ENCODE results near the gene TPSB2. TPM values are rescaled to one million over a fixed set of nuclear protein-coding genes. Genes with fewer than 3 reads are reported as not detected.
"Not testable (repeated sequence)": the region's sequence is repeated elsewhere in the genome, so short reads cannot be mapped to it uniquely, and the experiment has no call there.

The TPSB2 gene
- total RNA-seq, 1 experiment from 2014 or later: 0.44 TPM

DNA sequence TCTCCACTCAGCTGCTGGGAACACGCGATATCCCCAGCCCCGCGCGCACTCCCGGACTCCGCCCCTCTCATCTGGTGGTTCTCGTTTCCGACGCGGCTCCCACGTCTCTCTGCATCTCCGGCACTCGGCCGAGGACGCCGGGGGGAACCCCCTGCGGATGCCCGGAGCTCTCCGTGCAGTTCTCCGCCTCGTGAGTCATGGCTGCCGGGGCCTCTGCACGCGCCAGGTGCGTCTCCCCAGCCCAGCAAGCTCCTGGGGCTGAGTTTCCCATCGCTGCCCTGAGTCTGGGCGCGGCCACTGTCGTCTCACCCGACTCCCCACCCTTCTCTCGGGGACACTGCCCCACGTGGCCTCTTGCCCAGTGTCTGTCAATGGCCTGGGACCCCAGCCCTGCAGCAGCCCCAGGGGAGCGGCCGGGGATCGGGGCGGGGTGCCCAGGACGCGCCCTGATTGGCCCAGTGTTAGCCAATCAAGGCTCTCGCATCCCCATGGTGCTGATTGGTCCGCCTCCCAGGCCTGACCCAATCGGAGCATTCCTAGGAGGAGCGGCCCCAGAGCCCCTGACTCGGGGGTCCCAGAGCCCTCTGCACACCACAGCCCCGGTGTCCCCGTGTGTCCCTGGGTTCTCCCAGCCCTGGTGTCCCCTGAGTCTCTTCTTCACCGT lies 23.8 kb upstream of the TPSB2 start:
- DNase-seq (ENCODE audit: low spot score); H3K4me1 Mint-ChIP-seq; CTCF ChIA-PET; H3K9me3 Mint-ChIP-seq; H3K27ac Mint-ChIP-seq; POLR2A ChIA-PET; H3K4me3 Mint-ChIP-seq; H3K36me3 Mint-ChIP-seq: not testable (repeated sequence)
- H3K27me3 Mint-ChIP-seq (ENCODE audit: low read depth): peaks cover 10% of the 10 kb centered on the region
- peak; percentile 76 for ATAC-seq

DNA sequence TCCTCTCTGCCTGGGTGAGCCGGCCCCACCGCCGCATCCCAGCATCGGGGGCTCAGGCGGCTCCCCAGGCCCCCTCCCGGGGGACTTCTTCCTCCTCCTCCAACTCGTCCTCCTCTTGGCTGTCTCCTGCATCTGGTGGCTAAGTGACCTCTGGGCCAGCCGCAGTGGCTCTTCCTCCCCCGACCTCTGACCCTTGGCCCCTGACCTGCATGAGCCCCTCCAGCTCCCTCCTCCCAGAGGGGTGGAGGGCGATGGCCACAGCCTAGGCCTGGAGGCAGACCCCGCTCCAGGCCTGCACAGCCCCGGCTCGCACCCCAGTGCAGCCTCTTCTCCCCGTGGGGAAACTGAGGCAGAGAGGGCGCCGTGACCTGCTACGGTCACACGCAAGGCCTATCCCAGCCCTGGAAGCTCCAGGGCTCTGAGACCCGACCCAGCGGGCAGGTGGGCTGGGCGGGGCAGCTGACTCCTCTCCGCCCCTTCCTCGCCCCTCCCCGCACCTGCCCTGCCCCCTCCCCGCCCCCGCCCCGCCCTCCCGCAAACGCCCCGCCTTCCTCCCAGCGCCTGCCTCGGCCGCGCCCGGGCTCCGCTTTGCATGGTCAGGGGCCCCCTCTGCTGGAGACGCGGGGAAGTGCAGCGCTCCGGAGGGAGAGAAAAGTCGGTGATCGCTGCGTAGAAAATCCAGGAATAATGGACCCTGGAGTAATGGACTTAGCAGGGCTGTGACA lies 19.2 kb upstream of the TPSB2 start:
- H3K4me3 Mint-ChIP-seq; H3K9me3 Mint-ChIP-seq; CTCF ChIA-PET; H3K36me3 Mint-ChIP-seq; H3K4me1 Mint-ChIP-seq; DNase-seq (ENCODE audit: low spot score); POLR2A ChIA-PET; H3K27ac Mint-ChIP-seq: not testable (repeated sequence)
- ATAC-seq: peak; percentile 74
- H3K27me3 Mint-ChIP-seq (ENCODE audit: low read depth): peaks cover 36% of the 10 kb centered on the region

DNA sequence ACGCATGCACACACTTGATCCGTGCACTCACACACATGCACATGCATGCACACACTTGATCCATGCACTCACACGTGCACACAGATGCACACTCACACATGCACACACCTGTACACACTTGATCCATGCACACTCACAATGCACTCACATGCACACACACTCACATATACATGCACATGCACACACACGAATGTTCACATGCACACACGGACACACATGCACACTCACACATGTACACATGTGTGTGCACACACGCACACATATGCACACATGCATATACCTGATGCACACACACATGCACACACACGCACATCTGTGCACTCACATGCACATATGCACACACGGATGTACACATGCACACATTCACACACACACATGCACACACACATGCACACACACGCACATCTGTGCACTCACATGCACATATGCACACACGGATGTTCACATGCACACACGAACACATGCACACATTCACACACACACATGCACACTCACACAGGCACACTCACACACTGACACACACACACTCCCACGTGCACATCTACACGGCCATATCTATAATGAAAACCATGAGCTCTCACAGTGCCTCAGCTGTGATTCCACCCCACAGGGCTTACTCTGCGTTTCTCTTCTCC lies 18.0 kb upstream of the TPSB2 start:
- ATAC-seq; H3K4me1 Mint-ChIP-seq; H3K4me3 Mint-ChIP-seq; POLR2A ChIA-PET; CTCF ChIA-PET; H3K27ac Mint-ChIP-seq; H3K9me3 Mint-ChIP-seq; H3K36me3 Mint-ChIP-seq; DNase-seq (ENCODE audit: low spot score): not testable (repeated sequence)
- peaks cover 36% of the 10 kb centered on the region for H3K27me3 Mint-ChIP-seq (ENCODE audit: low read depth)

DNA sequence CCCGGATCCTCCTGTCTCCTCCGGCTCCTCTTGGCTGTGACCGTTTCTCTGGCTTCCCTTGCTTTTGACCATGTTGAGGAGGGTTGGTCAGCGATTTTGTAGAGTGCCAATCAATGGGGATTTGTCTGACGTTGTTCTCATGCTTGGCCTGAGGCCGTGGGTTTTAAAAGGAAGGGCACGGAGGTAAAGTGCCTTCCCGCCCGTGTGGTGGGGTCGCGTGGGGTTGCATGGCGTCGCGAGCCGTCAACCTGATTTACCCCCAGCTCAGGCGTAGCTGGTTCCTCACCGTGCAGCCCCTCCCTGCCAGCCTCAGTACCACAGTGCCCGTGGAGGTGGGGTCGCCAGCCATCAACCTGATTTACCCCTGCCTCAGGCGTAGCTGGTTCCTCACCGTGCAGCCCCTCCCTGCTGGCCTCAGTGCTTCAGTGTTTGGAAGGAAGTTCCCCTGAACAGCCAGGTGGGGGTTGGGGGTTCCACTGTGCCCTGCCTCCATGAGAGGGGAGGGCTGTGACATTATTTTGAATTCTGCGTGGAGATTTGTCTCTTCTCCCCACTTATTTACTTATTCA lies 15.6 kb upstream of the TPSB2 start:
- ChIA-PET POLR2A (no interaction called here), CTCF (interaction anchor here (0.6 kb wide), 1 partner anchor 797 kb away, joined by 4 read pairs; no protein-coding TSS in a partner anchor)
- Mint-ChIP-seq H3K27me3 (ENCODE audit: low read depth) (peaks cover 27% of the 10 kb centered on the region), H3K4me3 (no peak overlapping the region; the same call in 1 of the 2 replicates), H3K4me1 (no peaks in the 10 kb centered on the region; the same call in 1 of the 2 replicates), H3K9me3 (peaks cover 5% of the 10 kb centered on the region; the same call in 1 of the 2 replicates), H3K27ac (no peak overlapping the region), H3K36me3 (no peaks in the 10 kb centered on the region)
- DNase-seq (ENCODE audit: low spot score) (no peak), ATAC-seq (no peak)
- TF ChIP-seq, protein P1, sequence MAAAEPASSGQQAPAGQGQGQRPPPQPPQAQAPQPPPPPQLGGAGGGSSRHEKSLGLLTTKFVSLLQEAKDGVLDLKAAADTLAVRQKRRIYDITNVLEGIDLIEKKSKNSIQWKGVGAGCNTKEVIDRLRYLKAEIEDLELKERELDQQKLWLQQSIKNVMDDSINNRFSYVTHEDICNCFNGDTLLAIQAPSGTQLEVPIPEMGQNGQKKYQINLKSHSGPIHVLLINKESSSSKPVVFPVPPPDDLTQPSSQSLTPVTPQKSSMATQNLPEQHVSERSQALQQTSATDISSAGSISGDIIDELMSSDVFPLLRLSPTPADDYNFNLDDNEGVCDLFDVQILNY (CRISPR knock-in tag; IDR thresholded peaks at IDR 0.05): no peak
- TF ChIP-seq, protein P2, sequence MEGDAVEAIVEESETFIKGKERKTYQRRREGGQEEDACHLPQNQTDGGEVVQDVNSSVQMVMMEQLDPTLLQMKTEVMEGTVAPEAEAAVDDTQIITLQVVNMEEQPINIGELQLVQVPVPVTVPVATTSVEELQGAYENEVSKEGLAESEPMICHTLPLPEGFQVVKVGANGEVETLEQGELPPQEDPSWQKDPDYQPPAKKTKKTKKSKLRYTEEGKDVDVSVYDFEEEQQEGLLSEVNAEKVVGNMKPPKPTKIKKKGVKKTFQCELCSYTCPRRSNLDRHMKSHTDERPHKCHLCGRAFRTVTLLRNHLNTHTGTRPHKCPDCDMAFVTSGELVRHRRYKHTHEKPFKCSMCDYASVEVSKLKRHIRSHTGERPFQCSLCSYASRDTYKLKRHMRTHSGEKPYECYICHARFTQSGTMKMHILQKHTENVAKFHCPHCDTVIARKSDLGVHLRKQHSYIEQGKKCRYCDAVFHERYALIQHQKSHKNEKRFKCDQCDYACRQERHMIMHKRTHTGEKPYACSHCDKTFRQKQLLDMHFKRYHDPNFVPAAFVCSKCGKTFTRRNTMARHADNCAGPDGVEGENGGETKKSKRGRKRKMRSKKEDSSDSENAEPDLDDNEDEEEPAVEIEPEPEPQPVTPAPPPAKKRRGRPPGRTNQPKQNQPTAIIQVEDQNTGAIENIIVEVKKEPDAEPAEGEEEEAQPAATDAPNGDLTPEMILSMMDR (IDR thresholded peaks at IDR 0.05): no peak
- no peak for TF ChIP-seq ZNF219 (CRISPR knock-in tag; IDR thresholded peaks at IDR 0.05; ENCODE audit: borderline replicate concordance)
- TF ChIP-seq, protein P3, sequence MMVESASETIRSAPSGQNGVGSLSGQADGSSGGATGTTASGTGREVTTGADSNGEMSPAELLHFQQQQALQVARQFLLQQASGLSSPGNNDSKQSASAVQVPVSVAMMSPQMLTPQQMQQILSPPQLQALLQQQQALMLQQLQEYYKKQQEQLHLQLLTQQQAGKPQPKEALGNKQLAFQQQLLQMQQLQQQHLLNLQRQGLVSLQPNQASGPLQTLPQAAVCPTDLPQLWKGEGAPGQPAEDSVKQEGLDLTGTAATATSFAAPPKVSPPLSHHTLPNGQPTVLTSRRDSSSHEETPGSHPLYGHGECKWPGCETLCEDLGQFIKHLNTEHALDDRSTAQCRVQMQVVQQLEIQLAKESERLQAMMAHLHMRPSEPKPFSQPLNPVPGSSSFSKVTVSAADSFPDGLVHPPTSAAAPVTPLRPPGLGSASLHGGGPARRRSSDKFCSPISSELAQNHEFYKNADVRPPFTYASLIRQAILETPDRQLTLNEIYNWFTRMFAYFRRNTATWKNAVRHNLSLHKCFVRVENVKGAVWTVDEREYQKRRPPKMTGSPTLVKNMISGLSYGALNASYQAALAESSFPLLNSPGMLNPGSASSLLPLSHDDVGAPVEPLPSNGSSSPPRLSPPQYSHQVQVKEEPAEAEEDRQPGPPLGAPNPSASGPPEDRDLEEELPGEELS (CRISPR knock-in tag; IDR thresholded peaks at IDR 0.05): no peak
- TF ChIP-seq, protein P4, sequence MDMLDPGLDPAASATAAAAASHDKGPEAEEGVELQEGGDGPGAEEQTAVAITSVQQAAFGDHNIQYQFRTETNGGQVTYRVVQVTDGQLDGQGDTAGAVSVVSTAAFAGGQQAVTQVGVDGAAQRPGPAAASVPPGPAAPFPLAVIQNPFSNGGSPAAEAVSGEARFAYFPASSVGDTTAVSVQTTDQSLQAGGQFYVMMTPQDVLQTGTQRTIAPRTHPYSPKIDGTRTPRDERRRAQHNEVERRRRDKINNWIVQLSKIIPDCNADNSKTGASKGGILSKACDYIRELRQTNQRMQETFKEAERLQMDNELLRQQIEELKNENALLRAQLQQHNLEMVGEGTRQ (CRISPR knock-in tag; IDR thresholded peaks at IDR 0.05): no peak

DNA sequence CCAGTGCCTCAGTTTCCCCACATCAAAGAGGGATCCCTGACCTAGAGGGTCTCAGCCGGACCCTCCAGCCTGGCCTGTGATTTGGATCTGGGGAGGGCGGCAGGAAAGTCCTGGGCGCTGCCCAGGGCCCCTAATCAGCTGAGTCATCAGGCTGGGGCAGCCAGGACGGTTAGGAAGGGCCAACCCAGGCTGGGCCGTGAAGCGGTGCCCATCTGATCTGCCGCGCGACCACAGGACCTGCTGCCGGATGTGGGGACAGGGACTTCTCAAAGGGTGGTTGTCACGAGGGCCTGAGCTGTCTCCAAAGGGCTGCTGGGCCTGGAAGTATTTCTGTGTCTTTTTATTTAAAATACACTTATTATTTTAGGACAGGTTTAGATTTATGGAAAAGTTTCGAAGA lies 14.9 kb upstream of the TPSB2 start:
- H3K27me3 Mint-ChIP-seq (ENCODE audit: low read depth): peaks cover 27% of the 10 kb centered on the region
- no peak for DNase-seq (ENCODE audit: low spot score)
- no peaks in the 10 kb centered on the region; the same call in 1 of the 2 replicates for H3K4me1 Mint-ChIP-seq
- H3K9me3 Mint-ChIP-seq: peaks cover 5% of the 10 kb centered on the region; the same call in 1 of the 2 replicates
- H3K36me3 Mint-ChIP-seq: no peaks in the 10 kb centered on the region
- H3K4me3 Mint-ChIP-seq: no peak overlapping the region
- POLR2A ChIA-PET: no interaction called here
- CTCF ChIA-PET: interaction anchor here (0.6 kb wide), 1 partner anchor 797 kb away, joined by 4 read pairs; no protein-coding TSS in a partner anchor
- ATAC-seq: no peak
- H3K27ac Mint-ChIP-seq: no peak overlapping the region
- TF ChIP-seq SOX15 (CRISPR knock-in tag; IDR thresholded peaks at IDR 0.05): no peak
- no peak for TF ChIP-seq ATF1 (CRISPR knock-in tag; IDR thresholded peaks at IDR 0.05)
- TF ChIP-seq GABPB1 (CRISPR knock-in tag; IDR thresholded peaks at IDR 0.05): no peak
- TF ChIP-seq, protein P5, sequence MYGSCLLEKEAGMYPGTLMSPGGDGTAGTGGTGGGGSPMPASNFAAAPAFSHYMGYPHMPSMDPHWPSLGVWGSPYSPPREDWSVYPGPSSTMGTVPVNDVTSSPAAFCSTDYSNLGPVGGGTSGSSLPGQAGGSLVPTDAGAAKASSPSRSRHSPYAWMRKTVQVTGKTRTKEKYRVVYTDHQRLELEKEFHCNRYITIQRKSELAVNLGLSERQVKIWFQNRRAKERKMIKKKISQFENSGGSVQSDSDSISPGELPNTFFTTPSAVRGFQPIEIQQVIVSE (CRISPR knock-in tag; IDR thresholded peaks at IDR 0.05; ENCODE audit: borderline replicate concordance): no peak
- no peak for TF ChIP-seq RORB (CRISPR knock-in tag; IDR thresholded peaks at IDR 0.05)
- TF ChIP-seq, protein P6, sequence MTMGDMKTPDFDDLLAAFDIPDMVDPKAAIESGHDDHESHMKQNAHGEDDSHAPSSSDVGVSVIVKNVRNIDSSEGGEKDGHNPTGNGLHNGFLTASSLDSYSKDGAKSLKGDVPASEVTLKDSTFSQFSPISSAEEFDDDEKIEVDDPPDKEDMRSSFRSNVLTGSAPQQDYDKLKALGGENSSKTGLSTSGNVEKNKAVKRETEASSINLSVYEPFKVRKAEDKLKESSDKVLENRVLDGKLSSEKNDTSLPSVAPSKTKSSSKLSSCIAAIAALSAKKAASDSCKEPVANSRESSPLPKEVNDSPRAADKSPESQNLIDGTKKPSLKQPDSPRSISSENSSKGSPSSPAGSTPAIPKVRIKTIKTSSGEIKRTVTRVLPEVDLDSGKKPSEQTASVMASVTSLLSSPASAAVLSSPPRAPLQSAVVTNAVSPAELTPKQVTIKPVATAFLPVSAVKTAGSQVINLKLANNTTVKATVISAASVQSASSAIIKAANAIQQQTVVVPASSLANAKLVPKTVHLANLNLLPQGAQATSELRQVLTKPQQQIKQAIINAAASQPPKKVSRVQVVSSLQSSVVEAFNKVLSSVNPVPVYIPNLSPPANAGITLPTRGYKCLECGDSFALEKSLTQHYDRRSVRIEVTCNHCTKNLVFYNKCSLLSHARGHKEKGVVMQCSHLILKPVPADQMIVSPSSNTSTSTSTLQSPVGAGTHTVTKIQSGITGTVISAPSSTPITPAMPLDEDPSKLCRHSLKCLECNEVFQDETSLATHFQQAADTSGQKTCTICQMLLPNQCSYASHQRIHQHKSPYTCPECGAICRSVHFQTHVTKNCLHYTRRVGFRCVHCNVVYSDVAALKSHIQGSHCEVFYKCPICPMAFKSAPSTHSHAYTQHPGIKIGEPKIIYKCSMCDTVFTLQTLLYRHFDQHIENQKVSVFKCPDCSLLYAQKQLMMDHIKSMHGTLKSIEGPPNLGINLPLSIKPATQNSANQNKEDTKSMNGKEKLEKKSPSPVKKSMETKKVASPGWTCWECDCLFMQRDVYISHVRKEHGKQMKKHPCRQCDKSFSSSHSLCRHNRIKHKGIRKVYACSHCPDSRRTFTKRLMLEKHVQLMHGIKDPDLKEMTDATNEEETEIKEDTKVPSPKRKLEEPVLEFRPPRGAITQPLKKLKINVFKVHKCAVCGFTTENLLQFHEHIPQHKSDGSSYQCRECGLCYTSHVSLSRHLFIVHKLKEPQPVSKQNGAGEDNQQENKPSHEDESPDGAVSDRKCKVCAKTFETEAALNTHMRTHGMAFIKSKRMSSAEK (CRISPR knock-in tag; IDR thresholded peaks at IDR 0.05; ENCODE audit: borderline replicate concordance): no peak
